Activated T-helper 1 cell treated with anti-CD3 and anti-CD28 coated beads, Interleukin-12 subunit alpha, Interleukin-12 subunit beta, Interleukin-2, Interleukin-4 antibody, amounts not matched to agents 30 ng/mL and 10 ng/mL and 1 ng/mL, durations not matched to agents 14 hours and 24 hours and 36 hours (primary cell): ENCODE results near the gene CDH13. TPM values are rescaled to one million over a fixed set of nuclear protein-coding genes. Genes with fewer than 3 reads are reported as not detected.

Experiments used
- DNase-seq: peaks from one replicate; pipeline ENCODE4 v3.0.0; 2021; ENCODE audit warnings: low spot score
- H3K27ac Mint-ChIP-seq: one replicate; pipeline ENCODE4 v1.8.0; 2021; ENCODE audit warnings: mild to moderate bottlenecking, mixed read lengths
- H3K27me3 Mint-ChIP-seq: one replicate; pipeline ENCODE4 v1.8.0; 2022; ENCODE audit warnings: mild to moderate bottlenecking, moderate library complexity, mixed read lengths; ENCODE audit not compliant: insufficient read depth
- H3K36me3 Mint-ChIP-seq: one replicate; pipeline ENCODE4 v1.8.0; 2021; ENCODE audit warnings: low read depth, mixed read lengths
- H3K4me1 Mint-ChIP-seq: one replicate; pipeline ENCODE4 v1.8.0; 2021; ENCODE audit warnings: low read depth, mixed read lengths
- H3K4me3 Mint-ChIP-seq: one replicate; pipeline ENCODE4 v1.8.0; 2021; ENCODE audit warnings: mild to moderate bottlenecking, moderate library complexity, mixed read lengths
- H3K9me3 Mint-ChIP-seq: one replicate; pipeline ENCODE4 v1.8.0; 2021; ENCODE audit warnings: mixed read lengths
- intact Hi-C: fragments of 100-400 bp; cut with micrococcal nuclease; formaldehyde crosslinking; loops from one replicate; pipeline ENCODE4 v1.15.1; 2024
- total RNA-seq: library from RNA; stranded (reverse); gene quantifications from 2 replicates; pipeline ENCODE4 v1.2.3, GENCODE V29; 2022

Gene CDH13
- total RNA-seq, 1 donor from 2014 or later = not detected

DNA sequence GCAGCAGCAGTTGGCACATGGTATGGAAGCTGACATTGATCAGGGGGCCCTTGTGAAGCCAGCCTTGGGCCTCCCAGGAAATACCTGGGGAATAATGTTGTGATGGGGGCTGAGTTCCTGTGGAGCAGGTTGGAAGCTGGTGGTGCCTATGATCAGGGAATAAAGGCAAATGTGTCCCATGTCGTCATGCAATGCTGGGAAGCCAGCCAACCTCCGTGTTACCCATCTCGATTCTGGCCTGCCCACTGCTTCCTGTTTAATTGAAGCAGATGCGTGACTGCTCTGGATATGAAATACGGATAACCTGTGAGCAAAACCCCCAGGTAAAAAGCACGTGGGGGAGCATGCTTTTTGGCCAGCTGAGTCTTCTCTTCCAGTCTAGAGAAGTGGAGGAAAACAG is 600.6 kb downstream of the CDH13 start:
- Mint-ChIP-seq H3K27ac (no peak overlapping the region), H3K4me3 (no peak overlapping the region), H3K9me3 (peaks cover 3% of the 10 kb centered on the region), H3K36me3 (no peaks in the 10 kb centered on the region), H3K4me1 (no peaks in the 10 kb centered on the region), H3K27me3 (no peaks in the 10 kb centered on the region)
- intact Hi-C loops = no loop called here
- DNase-seq = no peak

DNA sequence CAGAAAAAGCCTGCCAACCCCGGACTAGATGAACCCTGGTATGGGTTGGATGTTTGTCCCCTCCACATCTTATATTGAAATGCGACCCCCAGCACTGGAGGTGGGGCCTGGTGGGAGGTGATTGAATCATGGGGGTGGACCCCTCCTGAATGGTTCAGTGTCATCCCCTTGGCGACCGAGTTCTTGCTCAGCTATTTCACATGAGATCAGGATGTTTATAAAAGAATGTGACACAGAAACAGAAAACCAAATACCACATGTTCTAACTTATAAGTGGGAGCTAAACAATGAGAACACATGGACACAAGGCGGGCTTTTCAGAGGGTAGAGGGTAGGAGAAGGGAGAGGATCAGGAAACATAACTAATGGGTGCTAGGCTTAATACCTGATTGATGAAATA is 605.0 kb downstream of the CDH13 start:
- peaks cover 3% of the 10 kb centered on the region for H3K9me3 Mint-ChIP-seq
- no peaks in the 10 kb centered on the region for H3K4me1 Mint-ChIP-seq
- H3K27me3 Mint-ChIP-seq = peaks cover 3% of the 10 kb centered on the region
- intact Hi-C loops = no loop called here
- H3K27ac Mint-ChIP-seq = no peak overlapping the region
- H3K36me3 Mint-ChIP-seq = no peaks in the 10 kb centered on the region
- no peak for DNase-seq
- no peak overlapping the region for H3K4me3 Mint-ChIP-seq

DNA sequence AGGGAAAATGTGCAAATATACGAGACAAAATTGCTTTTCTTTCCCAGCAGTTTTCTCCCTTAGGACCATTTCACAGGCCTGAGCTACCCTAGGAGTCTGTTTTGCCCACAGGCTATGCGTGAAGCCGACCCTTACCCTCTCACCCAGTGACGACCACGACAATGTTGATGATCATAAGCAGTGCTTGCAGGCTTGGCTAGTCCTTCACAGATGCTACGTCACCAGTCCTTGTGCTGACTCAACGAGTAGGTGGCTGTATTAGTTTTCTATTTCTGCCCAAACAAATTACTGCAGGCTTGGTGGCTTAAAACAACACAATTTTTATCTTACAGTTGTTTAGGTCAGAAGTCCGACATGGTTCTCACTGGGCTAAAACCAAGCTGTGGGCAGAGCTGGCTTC is 606.4 kb downstream of the CDH13 start:
- Mint-ChIP-seq H3K4me3 (no peak overlapping the region), H3K27ac (no peak overlapping the region), H3K36me3 (no peaks in the 10 kb centered on the region), H3K27me3 (peaks cover 3% of the 10 kb centered on the region), H3K4me1 (no peaks in the 10 kb centered on the region), H3K9me3 (peaks cover 3% of the 10 kb centered on the region)
- DNase-seq = no peak
- intact Hi-C loops = no loop called here

DNA sequence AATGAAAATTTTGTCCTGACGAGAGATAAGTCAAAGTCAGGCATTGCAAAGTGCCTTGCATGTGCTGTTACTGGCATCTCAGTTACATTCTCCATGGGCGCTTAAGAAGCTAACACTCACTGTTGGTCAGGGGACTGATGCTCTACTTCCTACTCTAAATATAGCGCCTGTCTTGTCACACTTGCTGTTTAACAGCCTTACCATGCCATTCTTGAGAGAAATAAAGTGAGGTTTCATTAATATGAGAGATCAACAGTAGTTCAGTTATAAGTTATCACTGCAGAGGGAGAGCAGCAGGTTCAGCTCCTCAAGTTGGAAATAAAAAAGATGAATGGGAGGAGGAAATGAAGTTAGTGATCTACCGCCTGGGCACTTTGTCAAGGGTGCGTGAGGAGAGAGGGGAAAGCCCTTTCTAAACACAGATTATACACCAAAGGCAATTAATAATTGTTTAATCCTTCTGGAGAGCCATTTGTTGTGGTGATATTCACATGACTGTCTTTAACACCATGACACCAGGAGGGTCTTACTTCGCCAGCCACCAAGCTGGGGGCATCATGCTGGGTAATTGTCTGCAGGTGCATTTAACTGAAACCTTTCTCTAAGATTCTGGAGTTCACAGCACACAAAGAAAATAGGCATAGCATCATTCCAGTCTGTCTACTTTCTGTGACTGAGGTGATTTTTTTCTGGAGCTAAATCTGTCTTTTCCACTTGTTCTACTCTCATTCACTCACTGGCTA is 612.4 kb downstream of the CDH13 start:
- no peak for DNase-seq
- Mint-ChIP-seq H3K9me3 (no peaks in the 10 kb centered on the region), H3K4me1 (no peaks in the 10 kb centered on the region), H3K27me3 (no peaks in the 10 kb centered on the region), H3K36me3 (no peaks in the 10 kb centered on the region), H3K4me3 (no peak overlapping the region), H3K27ac (no peak overlapping the region)
- intact Hi-C loops = no loop called here

- Mint-ChIP-seq H3K36me3 (no peaks in the 10 kb centered on the region), H3K27ac (no peak overlapping the region), H3K4me1 (no peaks in the 10 kb centered on the region), H3K4me3 (no peak overlapping the region), H3K9me3 (no peaks in the 10 kb centered on the region), H3K27me3 (no peaks in the 10 kb centered on the region)
- intact Hi-C loops = no loop called here
- DNase-seq = no peak
These were observed 617.3 kb downstream of the CDH13 start for GRCh38 chr16:83244057-83244456.

DNA sequence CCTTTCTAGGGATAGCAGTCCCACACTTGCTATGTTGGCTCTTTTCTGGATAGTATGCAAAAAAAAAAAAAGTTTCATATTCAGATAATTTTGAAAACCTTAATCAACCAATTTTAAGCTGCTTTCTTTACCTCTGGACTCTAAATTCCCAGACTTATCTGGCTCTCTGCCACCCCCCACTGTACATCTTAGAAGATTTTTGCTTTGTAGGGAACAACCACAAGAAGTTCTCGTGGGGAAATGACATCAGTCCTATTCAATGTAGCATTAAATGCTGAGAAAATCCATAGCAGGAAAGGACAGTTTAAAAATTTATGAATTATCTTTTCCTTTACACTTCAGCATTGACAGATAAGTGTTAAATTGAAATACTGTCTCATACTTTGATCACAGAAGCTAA is 618.3 kb downstream of the CDH13 start:
- DNase-seq = no peak
- no peak overlapping the region for H3K4me3 Mint-ChIP-seq
- intact Hi-C loops = no loop called here
- no peaks in the 10 kb centered on the region for H3K27me3 Mint-ChIP-seq
- H3K9me3 Mint-ChIP-seq = no peaks in the 10 kb centered on the region
- H3K4me1 Mint-ChIP-seq = no peaks in the 10 kb centered on the region
- H3K36me3 Mint-ChIP-seq = no peaks in the 10 kb centered on the region
- H3K27ac Mint-ChIP-seq = no peak overlapping the region

- DNase-seq = no peak
- no peak overlapping the region for H3K27ac Mint-ChIP-seq
- intact Hi-C loops = no loop called here
- no peaks in the 10 kb centered on the region for H3K36me3 Mint-ChIP-seq
- H3K4me3 Mint-ChIP-seq = no peak overlapping the region
- H3K9me3 Mint-ChIP-seq = no peaks in the 10 kb centered on the region
- no peaks in the 10 kb centered on the region for H3K27me3 Mint-ChIP-seq
- H3K4me1 Mint-ChIP-seq = no peaks in the 10 kb centered on the region
These were observed 621.1 kb downstream of the CDH13 start for GRCh38 chr16:83247767-83248372.

GRCh38 chr16:83248735-83249463 is 622.1 kb downstream of the CDH13 start:
- intact Hi-C loops = no loop called here
- no peak overlapping the region for H3K4me3 Mint-ChIP-seq
- H3K27ac Mint-ChIP-seq = no peak overlapping the region
- H3K27me3 Mint-ChIP-seq = no peaks in the 10 kb centered on the region
- no peaks in the 10 kb centered on the region for H3K4me1 Mint-ChIP-seq
- DNase-seq = no peak
- H3K9me3 Mint-ChIP-seq = no peaks in the 10 kb centered on the region
- no peaks in the 10 kb centered on the region for H3K36me3 Mint-ChIP-seq

- Mint-ChIP-seq H3K27me3 (no peaks in the 10 kb centered on the region), H3K9me3 (no peaks in the 10 kb centered on the region), H3K4me1 (no peaks in the 10 kb centered on the region), H3K27ac (no peak overlapping the region), H3K36me3 (no peaks in the 10 kb centered on the region), H3K4me3 (no peak overlapping the region)
- intact Hi-C loops = no loop called here
- no peak for DNase-seq
These were observed 626.8 kb downstream of the CDH13 start for GRCh38 chr16:83253521-83253920.

DNA sequence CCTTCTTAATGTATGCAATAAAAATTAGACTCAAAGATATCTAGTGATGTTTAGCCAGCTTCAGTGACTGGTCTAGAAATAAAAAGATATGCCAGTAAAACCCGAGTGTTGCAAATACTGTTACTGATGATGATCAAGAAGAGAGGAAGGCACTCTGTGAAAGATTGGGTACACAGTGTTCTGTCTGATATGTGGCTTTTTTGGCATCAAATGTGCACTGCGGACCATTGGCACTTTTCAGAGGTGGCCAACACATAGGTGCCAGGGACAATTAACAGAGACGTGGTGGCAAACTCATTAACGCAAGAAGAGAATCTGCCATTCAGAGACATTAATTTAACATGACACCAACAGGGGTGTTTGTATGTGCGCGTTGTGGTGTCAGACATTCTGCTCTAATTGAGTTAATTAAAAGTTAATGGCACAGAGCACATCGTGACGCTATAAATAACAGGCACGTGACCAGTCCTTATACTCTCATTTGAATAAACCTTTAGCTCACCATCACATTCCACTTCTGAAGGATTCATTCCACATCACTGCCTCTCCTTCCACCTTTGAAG is 631.7 kb downstream of the CDH13 start:
- H3K4me1 Mint-ChIP-seq = no peaks in the 10 kb centered on the region
- no peaks in the 10 kb centered on the region for H3K27me3 Mint-ChIP-seq
- intact Hi-C loops = no loop called here
- no peaks in the 10 kb centered on the region for H3K36me3 Mint-ChIP-seq
- no peak overlapping the region for H3K4me3 Mint-ChIP-seq
- no peak for DNase-seq
- no peaks in the 10 kb centered on the region for H3K9me3 Mint-ChIP-seq
- H3K27ac Mint-ChIP-seq = no peak overlapping the region

DNA sequence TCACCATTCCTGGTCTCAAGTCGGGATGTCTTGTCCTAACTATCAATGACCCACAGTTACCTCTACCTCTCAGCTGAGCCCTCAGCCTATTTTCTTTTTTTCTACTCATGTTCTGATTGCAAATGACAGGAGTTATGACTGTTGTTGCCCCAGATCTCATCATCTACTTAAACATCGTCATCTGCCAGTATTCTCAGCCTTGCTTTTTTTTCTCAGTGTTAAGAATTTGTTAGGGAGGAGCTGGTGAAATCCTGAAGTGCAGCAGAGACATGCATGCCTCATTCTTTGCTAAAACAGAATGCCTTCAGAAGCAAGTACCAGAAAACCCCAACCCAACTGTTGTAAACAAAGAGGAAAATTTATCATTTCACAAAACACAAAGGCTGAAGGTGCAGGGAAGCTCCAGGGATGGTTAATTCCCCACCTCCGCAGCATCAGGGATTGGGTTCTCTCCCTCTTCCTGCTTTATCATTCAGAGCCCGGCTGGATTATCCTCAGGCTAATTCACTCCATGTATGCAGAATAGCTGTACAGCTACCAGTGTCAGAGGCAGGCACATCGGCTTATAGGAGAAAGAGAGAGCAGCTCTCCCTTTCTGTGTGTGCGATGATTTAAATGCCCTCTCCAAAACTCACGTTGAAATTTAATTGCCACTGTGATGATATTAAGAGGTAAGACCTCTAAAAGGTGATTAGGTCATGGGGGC is 640.2 kb downstream of the CDH13 start:
- intact Hi-C loops = no loop called here
- no peak overlapping the region for H3K27ac Mint-ChIP-seq
- H3K9me3 Mint-ChIP-seq = no peaks in the 10 kb centered on the region

DNA sequence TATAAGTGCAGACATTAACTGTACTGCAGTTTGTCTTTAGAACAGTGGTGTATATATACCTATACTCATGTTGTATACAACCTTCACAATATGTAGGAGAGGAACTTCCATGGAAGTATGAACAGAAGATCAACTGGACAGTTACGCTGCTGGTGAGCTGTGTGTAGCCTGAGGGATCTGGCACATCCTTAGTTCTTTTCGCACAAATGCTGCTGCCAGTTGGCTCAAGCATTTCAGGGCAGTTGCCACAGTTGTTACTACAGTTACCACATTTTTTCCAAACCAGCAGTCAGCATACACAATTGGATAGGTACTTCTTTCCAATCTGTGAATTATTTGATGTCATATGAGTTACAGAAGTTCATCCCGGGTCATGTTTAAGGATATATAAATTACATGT is 641.4 kb downstream of the CDH13 start:
- intact Hi-C loops = no loop called here
- Mint-ChIP-seq H3K36me3 (no peaks in the 10 kb centered on the region), H3K4me3 (no peak overlapping the region), H3K27me3 (no peaks in the 10 kb centered on the region), H3K27ac (no peak overlapping the region), H3K9me3 (no peaks in the 10 kb centered on the region), H3K4me1 (no peaks in the 10 kb centered on the region)
- DNase-seq = no peak

More for the DNA sequence above, 640.2 kb downstream of the CDH13 start:
- DNase-seq = no peak
- Mint-ChIP-seq H3K4me3 (no peak overlapping the region), H3K4me1 (no peaks in the 10 kb centered on the region), H3K36me3 (no peaks in the 10 kb centered on the region), H3K27me3 (no peaks in the 10 kb centered on the region)

DNA sequence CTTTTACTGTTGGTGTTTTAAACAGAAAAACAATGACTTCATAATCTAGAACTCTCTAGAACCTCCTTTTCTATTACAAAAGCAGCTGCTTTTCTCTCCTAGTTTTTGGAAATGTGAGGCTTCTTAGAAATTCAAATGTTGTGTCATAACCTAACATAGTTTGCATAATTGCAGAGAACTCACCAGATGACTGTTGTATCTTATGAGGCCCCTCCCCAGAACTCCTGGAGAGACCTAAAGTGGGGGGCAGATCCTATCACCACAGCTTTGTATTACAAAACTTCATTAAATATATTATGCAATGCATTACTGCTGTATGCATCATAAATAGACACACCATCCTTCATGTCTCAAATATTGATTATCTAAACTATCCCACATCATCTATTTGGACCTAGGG is 642.3 kb downstream of the CDH13 start:
- Mint-ChIP-seq H3K27me3 (no peaks in the 10 kb centered on the region), H3K4me3 (no peak overlapping the region), H3K4me1 (no peaks in the 10 kb centered on the region), H3K9me3 (no peaks in the 10 kb centered on the region), H3K36me3 (no peaks in the 10 kb centered on the region), H3K27ac (no peak overlapping the region)
- DNase-seq = no peak
- intact Hi-C loops = no loop called here
